GM12891 (cell line): ENCODE data around the gene HTR7.

ENCODE experiments used
- POLR2A ChIP-seq: IDR thresholded peaks from 2 replicates; pipeline ENCODE4 v1.6.1; 2011; ENCODE audit warnings: low read depth, low read length, control low read depth
- POLR2AphosphoS5 ChIP-seq: IDR thresholded peaks from 2 replicates; pipeline ENCODE4 v1.6.1; 2011; ENCODE audit warnings: low read depth, low read length, control low read depth
- TAF1 ChIP-seq: IDR thresholded peaks from 2 replicates; pipeline ENCODE4 v1.6.1; 2011; ENCODE audit warnings: low read depth, low read length, control low read depth

- no peak for TF ChIP-seq POLR2A
- TF ChIP-seq POLR2AphosphoS5 = no peak
- no peak for TF ChIP-seq TAF1
These were observed 1.5 kb upstream of the HTR7 start for GRCh38 chr10:90859321-90859751.
